CD14-positive monocyte (primary cell): ENCODE results near the gene EXOC4. TPM values are rescaled to one million over a fixed set of nuclear protein-coding genes. Genes with fewer than 3 reads are reported as not detected.

ENCODE experiments used
- DNase-seq, 3 donors: peaks; one replicate each; pipeline ENCODE4 v3.0.0-alpha.2; 2011 to 2022
- H2AFZ ChIP-seq: 2 replicates; pipeline ENCODE4 v1.6.0; 2012; ENCODE audit warnings: mild to moderate bottlenecking, low read depth, low read length, inconsistent platforms; ENCODE audit not compliant: insufficient read depth, poor library complexity, severe bottlenecking
- H3K27ac ChIP-seq, 2 donors: 1 replicate in 1 of 2; 2 replicates in 1 of 2; pipeline ENCODE4 v1.5.1; 2012 to 2013; ENCODE audit warnings: low read length in 2 of 2, control low read depth in 1 of 2, inconsistent platforms in 1 of 2, low read depth in 1 of 2, mild to moderate bottlenecking in 1 of 2
- H3K27me3 ChIP-seq, 2 donors: one replicate each; pipeline versions ENCODE4 v1.6.0 to v1.6.1; 2011 to 2013; ENCODE audit warnings: low read length in 2 of 2; ENCODE audit not compliant: control insufficient read depth in 2 of 2, insufficient read depth in 2 of 2
- H3K36me3 ChIP-seq, 2 donors: replicated peaks in 1 of 2; 1 replicate in 1 of 2; 2 replicates in 1 of 2; pipeline versions ENCODE4 v1.5.1 to v1.6.1; 2012 to 2013; ENCODE audit warnings: low read length in 2 of 2, control low read depth in 1 of 2, inconsistent platforms in 1 of 2, mild to moderate bottlenecking in 1 of 2; ENCODE audit not compliant: insufficient read depth in 2 of 2, control insufficient read depth in 1 of 2
- H3K4me1 ChIP-seq, 2 donors: 1 replicate in 1 of 2; 2 replicates in 1 of 2; pipeline versions ENCODE4 v1.5.1 to v1.6.1; 2012 to 2013; ENCODE audit warnings: low read length in 2 of 2, control low read depth in 1 of 2, inconsistent platforms in 1 of 2, mild to moderate bottlenecking in 1 of 2, moderate library complexity in 1 of 2; ENCODE audit not compliant: insufficient read depth in 2 of 2, control insufficient read depth in 1 of 2
- H3K4me2 ChIP-seq: replicated peaks from 2 replicates; pipeline ENCODE3; 2012; ENCODE audit warnings: low read length, moderate library complexity, mild to moderate bottlenecking; ENCODE audit not compliant: poor library complexity, severe bottlenecking; ENCODE audit errors: extremely low read depth
- H3K4me3 ChIP-seq, 3 experiments: fragments of 200-600 bp in 1 of 3; sonication (generic) in 1 of 3; replicated peaks in 1 of 3; 1 replicate in 2 of 3; 2 replicates in 1 of 3; pipeline ENCODE4 v1.5.1; 2011 to 2013; ENCODE audit warnings: low read length in 3 of 3, mild to moderate bottlenecking in 3 of 3, control low read depth in 2 of 3, low read depth in 2 of 3, inconsistent platforms in 1 of 3, moderate library complexity in 1 of 3
- H3K79me2 ChIP-seq: 2 replicates; pipeline ENCODE4 v1.6.0; 2012; ENCODE audit warnings: mild to moderate bottlenecking, control low read depth, inconsistent platforms, low read length, moderate library complexity; ENCODE audit not compliant: insufficient read depth
- H3K9ac ChIP-seq: 2 replicates; pipeline ENCODE4 v1.6.0; 2017; ENCODE audit warnings: low read length, mild to moderate bottlenecking; ENCODE audit not compliant: insufficient read depth, poor library complexity, severe bottlenecking
- H3K9me3 ChIP-seq, 2 donors: replicated peaks in 1 of 2; 1 replicate in 1 of 2; 2 replicates in 1 of 2; pipeline versions ENCODE4 v1.5.1 to v1.6.1; 2012 to 2013; ENCODE audit warnings: low read length in 2 of 2, control low read depth in 1 of 2; ENCODE audit not compliant: control insufficient read depth in 1 of 2, insufficient read depth in 1 of 2
- H4K20me1 ChIP-seq: 2 replicates; pipeline ENCODE4 v1.6.0; 2012; ENCODE audit warnings: mild to moderate bottlenecking, low read length, control low read depth, moderate library complexity; ENCODE audit not compliant: insufficient read depth
- H3K27ac Mint-ChIP-seq, 7 donors: one replicate each; pipeline ENCODE4 v1.8.0; 2020; ENCODE audit warnings: mild to moderate bottlenecking in 7 of 7, mixed read lengths in 7 of 7, moderate library complexity in 6 of 7, inconsistent platforms in 2 of 7
- H3K27me3 Mint-ChIP-seq, 3 donors: one replicate each; pipeline ENCODE4 v1.8.0; 2021 to 2022; ENCODE audit warnings: low read depth in 3 of 3, mild to moderate bottlenecking in 3 of 3, mixed read lengths in 3 of 3, moderate library complexity in 3 of 3, inconsistent platforms in 1 of 3
- H3K36me3 Mint-ChIP-seq, 2 donors: one replicate each; pipeline ENCODE4 v1.8.0; 2020; ENCODE audit warnings: mixed read lengths in 2 of 2, inconsistent platforms in 1 of 2, mild to moderate bottlenecking in 1 of 2
- H3K4me1 Mint-ChIP-seq: one replicate; pipeline ENCODE4 v1.8.0; 2020; ENCODE audit warnings: mild to moderate bottlenecking, mixed read lengths
- H3K4me3 Mint-ChIP-seq, 2 donors: one replicate each; pipeline ENCODE4 v1.8.0; 2020; ENCODE audit warnings: mild to moderate bottlenecking in 2 of 2, mixed read lengths in 2 of 2, moderate library complexity in 1 of 2
- H3K9me3 Mint-ChIP-seq, 7 donors: one replicate each; pipeline ENCODE4 v1.8.0; 2020 to 2022; ENCODE audit warnings: mixed read lengths in 7 of 7, mild to moderate bottlenecking in 6 of 7, moderate library complexity in 6 of 7, inconsistent platforms in 2 of 7
- WGBS: methylation state at CpG from one replicate; pipeline ENCODE4 v1.1.5; 2013; ENCODE audit warnings: missing lambda C conversion rate; ENCODE audit not compliant: insufficient coverage; 5-methylcytosine and 5-hydroxymethylcytosine counted together
- intact Hi-C, 2 donors: fragments of 100-400 bp; cut with micrococcal nuclease; formaldehyde crosslinking; loops; one replicate each; pipeline versions ENCODE4 v1.15.0 to v1.15.1; 2023
- polyA plus RNA-seq, 3 donors: library from polyadenylated mRNA; depleted of rRNA in 1 of 3; unstranded in 2 of 3; stranded (reverse) in 1 of 3; fragments of 300-500 nt in 2 of 3; fragments of >200 nt in 1 of 3; fragmentation: Illumina TruSeq in 2 of 3; gene quantifications; 1 replicate in 2 of 3; 2 replicates in 1 of 3; pipeline ENCODE4 v1.2.3, GENCODE V29; 2012 to 2021
- TF ChIP-seq, protein P1 (sequence below): fragments of 200-600 bp; IDR thresholded peaks from one replicate; pipeline ENCODE4 v1.8.0; 2022; ENCODE audit warnings: antibody characterized with exemption, mild to moderate bottlenecking

Gene EXOC4
- polyA plus RNA-seq, 3 donors: 20.6 to 22.3 (median 22.3) TPM

DNA sequence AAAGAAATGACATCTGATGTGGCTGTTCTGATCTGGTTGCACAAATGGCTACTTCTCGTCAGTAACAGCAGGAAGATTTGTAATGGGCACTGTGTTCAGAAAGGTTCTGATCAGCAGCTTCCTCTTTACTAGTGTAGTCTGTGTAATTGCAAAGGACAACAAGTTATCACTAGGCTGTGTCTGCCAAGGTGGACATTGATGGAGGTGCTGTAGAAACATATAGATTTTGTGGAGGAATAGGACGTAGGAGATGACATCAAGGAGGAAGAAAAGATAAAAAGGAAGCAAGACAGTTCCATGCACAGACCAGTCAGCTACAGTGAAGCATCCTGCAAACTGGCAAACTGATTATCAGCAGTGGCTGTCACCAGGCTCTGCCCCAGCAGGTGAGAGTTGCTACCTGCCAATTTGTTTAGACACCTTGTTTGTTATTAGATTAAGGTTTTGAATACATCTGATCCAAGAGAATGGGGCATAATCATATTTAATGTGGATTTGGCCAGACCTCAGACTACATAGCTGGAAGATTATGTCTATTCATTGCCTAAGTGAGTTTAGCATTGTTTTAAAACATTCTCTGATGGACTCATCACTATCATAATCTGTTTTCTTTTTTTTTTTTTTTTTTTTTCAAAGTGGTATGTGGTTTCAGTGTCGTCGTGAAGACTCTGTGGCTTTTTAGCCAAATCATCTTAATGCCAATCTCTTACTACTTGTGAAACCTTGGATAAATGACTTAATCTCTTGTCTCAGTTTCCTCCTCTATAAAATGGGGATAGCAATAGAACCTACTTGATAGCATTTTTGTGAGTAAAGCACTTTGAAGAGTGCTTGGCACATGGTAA, 456.4 kb downstream of the EXOC4 start:
- H3K4me1 ChIP-seq: no peaks in the 10 kb centered on the region
- H3K79me2 ChIP-seq: no peaks in the 10 kb centered on the region
- Mint-ChIP-seq H3K4me3 (no peak overlapping the region), H3K27ac (no peak overlapping the region), H3K9me3 (peaks cover 0 to 4% (median 0%) of the 10 kb centered on the region in 7 donors), H3K27me3 (peaks cover 0 to 2% (median 0%) of the 10 kb centered on the region in 3 donors), H3K36me3 (no peaks in the 10 kb centered on the region), H3K4me1 (peaks cover 5% of the 10 kb centered on the region)
- H3K4me2 ChIP-seq: no peak overlapping the region
- intact Hi-C loops: no loop called here
- 67% methylated on average over 2 of the region's 4 CpGs for WGBS
- no peaks in the 10 kb centered on the region for H3K36me3 ChIP-seq
- H4K20me1 ChIP-seq: no peaks in the 10 kb centered on the region
- no peaks in the 10 kb centered on the region for H3K27me3 ChIP-seq
- no peaks in the 10 kb centered on the region for H3K9me3 ChIP-seq
- no peak overlapping the region for H3K27ac ChIP-seq
- no peak for DNase-seq
- no peak overlapping the region for H2AFZ ChIP-seq
- no peak overlapping the region for H3K4me3 ChIP-seq
- TF ChIP-seq, protein P1, sequence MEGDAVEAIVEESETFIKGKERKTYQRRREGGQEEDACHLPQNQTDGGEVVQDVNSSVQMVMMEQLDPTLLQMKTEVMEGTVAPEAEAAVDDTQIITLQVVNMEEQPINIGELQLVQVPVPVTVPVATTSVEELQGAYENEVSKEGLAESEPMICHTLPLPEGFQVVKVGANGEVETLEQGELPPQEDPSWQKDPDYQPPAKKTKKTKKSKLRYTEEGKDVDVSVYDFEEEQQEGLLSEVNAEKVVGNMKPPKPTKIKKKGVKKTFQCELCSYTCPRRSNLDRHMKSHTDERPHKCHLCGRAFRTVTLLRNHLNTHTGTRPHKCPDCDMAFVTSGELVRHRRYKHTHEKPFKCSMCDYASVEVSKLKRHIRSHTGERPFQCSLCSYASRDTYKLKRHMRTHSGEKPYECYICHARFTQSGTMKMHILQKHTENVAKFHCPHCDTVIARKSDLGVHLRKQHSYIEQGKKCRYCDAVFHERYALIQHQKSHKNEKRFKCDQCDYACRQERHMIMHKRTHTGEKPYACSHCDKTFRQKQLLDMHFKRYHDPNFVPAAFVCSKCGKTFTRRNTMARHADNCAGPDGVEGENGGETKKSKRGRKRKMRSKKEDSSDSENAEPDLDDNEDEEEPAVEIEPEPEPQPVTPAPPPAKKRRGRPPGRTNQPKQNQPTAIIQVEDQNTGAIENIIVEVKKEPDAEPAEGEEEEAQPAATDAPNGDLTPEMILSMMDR: no peak
- H3K9ac ChIP-seq: no peak overlapping the region

DNA sequence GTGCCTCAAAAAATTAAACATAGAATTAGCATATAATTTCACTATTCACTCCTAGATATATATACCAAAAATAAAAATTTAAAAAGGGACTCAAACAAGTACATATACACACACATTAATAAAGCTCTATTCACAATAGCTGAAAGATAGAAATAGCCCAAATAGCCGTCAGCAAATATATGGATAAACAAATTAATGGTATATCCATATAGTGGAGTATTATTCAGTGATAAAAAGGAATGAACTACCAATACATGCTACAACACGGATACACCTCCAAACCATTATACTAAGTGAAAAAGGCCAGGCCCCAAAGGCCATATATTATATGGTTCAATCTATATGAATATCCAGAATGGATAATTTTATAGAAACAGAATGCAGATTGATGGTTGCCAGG, 459.7 kb downstream of the EXOC4 start:
- no peaks in the 10 kb centered on the region for H4K20me1 ChIP-seq
- H3K79me2 ChIP-seq: no peaks in the 10 kb centered on the region
- Mint-ChIP-seq H3K4me3 (no peak overlapping the region), H3K27ac (no peak overlapping the region), H3K4me1 (peaks cover 5% of the 10 kb centered on the region), H3K9me3 (peaks cover 0 to 4% (median 0%) of the 10 kb centered on the region in 7 donors), H3K27me3 (peaks cover 0 to 2% (median 0%) of the 10 kb centered on the region in 3 donors), H3K36me3 (no peaks in the 10 kb centered on the region)
- no peaks in the 10 kb centered on the region for H3K4me1 ChIP-seq
- H3K9ac ChIP-seq: no peak overlapping the region
- H2AFZ ChIP-seq: no peak overlapping the region
- no CpG with 5 or more reads among the region's 2 CpGs for WGBS
- no peak overlapping the region for H3K4me2 ChIP-seq
- intact Hi-C loops: no loop called here
- H3K36me3 ChIP-seq: no peaks in the 10 kb centered on the region
- no peaks in the 10 kb centered on the region for H3K27me3 ChIP-seq
- H3K4me3 ChIP-seq: no peak overlapping the region
- DNase-seq: no peak
- TF ChIP-seq, protein P1: no peak
- no peak overlapping the region for H3K27ac ChIP-seq
- no peaks in the 10 kb centered on the region for H3K9me3 ChIP-seq
